ENCODE measurements around the gene ST6GALNAC5. TPM values are rescaled to one million over a fixed set of nuclear protein-coding genes. Genes with fewer than 3 reads are reported as not detected.

The ST6GALNAC5 gene
- total RNA-seq, 4 donors from 2014 or later = 0.16 TPM; not detected in 3

- Histone ChIP-seq H3K4me3 (no peak overlapping the region), H3K27ac (no peak overlapping the region), H3K9me3 (no peaks in the 10 kb centered on the region), H3K4me1 (no peaks in the 10 kb centered on the region), H3K36me3 (no peaks in the 10 kb centered on the region), H3K27me3 (no peaks in the 10 kb centered on the region)
- in situ Hi-C loops (cut with MboI; ENCODE audit: low sequenced_read_pairs in 4 of 4) = no loop called here
- intact Hi-C loops (cut with DNase I; ENCODE audit: low total_unique reads) = no loop called here
- DNase-seq = no peak
- TF ChIP-seq CTCF (IDR thresholded peaks at IDR 0.05 in 4 of 5, conservative IDR thresholded peaks at IDR 0.05 in 1 of 5) = no peak
- no peak for TF ChIP-seq POLR2A (IDR thresholded peaks at IDR 0.05)
- ATAC-seq = no peak
Observed at GRCh38 chr1:77095236-77095635, 228.0 kb downstream of the ST6GALNAC5 start.

GRCh38 chr1:77096496-77097255 is 229.4 kb downstream of the ST6GALNAC5 start:
- Histone ChIP-seq H3K9me3 (no peaks in the 10 kb centered on the region), H3K4me1 (no peaks in the 10 kb centered on the region), H3K27me3 (no peaks in the 10 kb centered on the region), H3K36me3 (no peaks in the 10 kb centered on the region), H3K4me3 (no peak overlapping the region), H3K27ac (no peak overlapping the region)
- TF ChIP-seq CTCF (IDR thresholded peaks at IDR 0.05 in 4 of 5, conservative IDR thresholded peaks at IDR 0.05 in 1 of 5) (no peak), POLR2A (IDR thresholded peaks at IDR 0.05) (no peak)
- DNase-seq (no peak), ATAC-seq (no peak)
- intact Hi-C loops (cut with DNase I; ENCODE audit: low total_unique reads) (no loop called here), in situ Hi-C loops (cut with MboI; ENCODE audit: low sequenced_read_pairs in 4 of 4) (no loop called here)

GRCh38 chr1:77100875-77101274 is 233.6 kb downstream of the ST6GALNAC5 start:
- Histone ChIP-seq H3K9me3 (no peaks in the 10 kb centered on the region), H3K36me3 (no peaks in the 10 kb centered on the region), H3K4me3 (no peak overlapping the region), H3K27ac (no peak overlapping the region), H3K4me1 (no peaks in the 10 kb centered on the region), H3K27me3 (no peaks in the 10 kb centered on the region)
- no peak for TF ChIP-seq CTCF (IDR thresholded peaks at IDR 0.05 in 4 of 5, conservative IDR thresholded peaks at IDR 0.05 in 1 of 5)
- TF ChIP-seq POLR2A (IDR thresholded peaks at IDR 0.05) = no peak
- intact Hi-C loops (cut with DNase I; ENCODE audit: low total_unique reads) (no loop called here), in situ Hi-C loops (cut with MboI; ENCODE audit: low sequenced_read_pairs in 4 of 4) (no loop called here)
- DNase-seq = no peak
- ATAC-seq = no peak

GRCh38 chr1:77103486-77103885 is 236.2 kb downstream of the ST6GALNAC5 start:
- TF ChIP-seq POLR2A (IDR thresholded peaks at IDR 0.05) = no peak
- intact Hi-C loops (cut with DNase I; ENCODE audit: low total_unique reads) = no loop called here

GRCh38 chr1:77104672-77105071 is 237.4 kb downstream of the ST6GALNAC5 start:
- Histone ChIP-seq H3K4me3 (no peak overlapping the region), H3K4me1 (no peaks in the 10 kb centered on the region), H3K9me3 (no peaks in the 10 kb centered on the region), H3K36me3 (no peaks in the 10 kb centered on the region), H3K27me3 (no peaks in the 10 kb centered on the region), H3K27ac (no peak overlapping the region)
- intact Hi-C loops (cut with DNase I; ENCODE audit: low total_unique reads) = no loop called here
- no peak for TF ChIP-seq POLR2A (IDR thresholded peaks at IDR 0.05)
- no peak for TF ChIP-seq CTCF (IDR thresholded peaks at IDR 0.05 in 4 of 5, conservative IDR thresholded peaks at IDR 0.05 in 1 of 5)
- in situ Hi-C loops (cut with MboI; ENCODE audit: low sequenced_read_pairs in 4 of 4) = no loop called here
- ATAC-seq (no peak), DNase-seq (no peak)

More at GRCh38 chr1:77103486-77103885, 236.2 kb downstream of the ST6GALNAC5 start:
- Histone ChIP-seq H3K9me3 (no peaks in the 10 kb centered on the region), H3K27ac (no peak overlapping the region), H3K4me3 (no peak overlapping the region), H3K36me3 (no peaks in the 10 kb centered on the region), H3K4me1 (no peaks in the 10 kb centered on the region), H3K27me3 (no peaks in the 10 kb centered on the region)
- ATAC-seq = no peak
- no peak for DNase-seq
- in situ Hi-C loops (cut with MboI; ENCODE audit: low sequenced_read_pairs in 4 of 4) = no loop called here

Small RNA genes within 50 kb of the gene (microRNA-seq; reads per million reads assigned to microRNA genes)
- gene MIR7156 (ENCODE audit: borderline replicate concordance in 2 of 2) = 0 reads per million in 2 donors

Data from gastrocnemius medialis (tissue), 4 donors.